ENCODE data around the gene ARNT2.

DNA sequence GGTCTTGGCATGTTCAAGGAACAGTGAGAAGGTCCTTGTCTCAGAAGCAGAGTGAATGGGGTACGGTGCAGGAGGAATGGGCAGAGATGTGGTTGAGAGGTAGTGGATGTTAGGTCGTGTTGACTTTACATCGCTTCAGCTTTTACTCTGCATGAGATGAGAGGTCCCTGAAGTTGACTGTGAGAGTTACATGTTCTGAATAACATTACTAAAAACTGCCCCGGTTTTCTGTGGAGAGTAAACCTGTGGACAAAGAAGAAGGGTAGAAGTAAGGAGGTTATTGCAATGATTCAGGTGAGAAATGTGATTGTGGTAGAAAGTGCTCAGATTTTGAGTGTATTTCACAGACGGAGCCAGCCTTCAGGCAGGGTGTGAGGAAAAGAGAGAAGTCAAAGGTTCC lies 105.6 kb downstream of the ARNT2 start:
- TF ChIP-seq, protein P1, sequence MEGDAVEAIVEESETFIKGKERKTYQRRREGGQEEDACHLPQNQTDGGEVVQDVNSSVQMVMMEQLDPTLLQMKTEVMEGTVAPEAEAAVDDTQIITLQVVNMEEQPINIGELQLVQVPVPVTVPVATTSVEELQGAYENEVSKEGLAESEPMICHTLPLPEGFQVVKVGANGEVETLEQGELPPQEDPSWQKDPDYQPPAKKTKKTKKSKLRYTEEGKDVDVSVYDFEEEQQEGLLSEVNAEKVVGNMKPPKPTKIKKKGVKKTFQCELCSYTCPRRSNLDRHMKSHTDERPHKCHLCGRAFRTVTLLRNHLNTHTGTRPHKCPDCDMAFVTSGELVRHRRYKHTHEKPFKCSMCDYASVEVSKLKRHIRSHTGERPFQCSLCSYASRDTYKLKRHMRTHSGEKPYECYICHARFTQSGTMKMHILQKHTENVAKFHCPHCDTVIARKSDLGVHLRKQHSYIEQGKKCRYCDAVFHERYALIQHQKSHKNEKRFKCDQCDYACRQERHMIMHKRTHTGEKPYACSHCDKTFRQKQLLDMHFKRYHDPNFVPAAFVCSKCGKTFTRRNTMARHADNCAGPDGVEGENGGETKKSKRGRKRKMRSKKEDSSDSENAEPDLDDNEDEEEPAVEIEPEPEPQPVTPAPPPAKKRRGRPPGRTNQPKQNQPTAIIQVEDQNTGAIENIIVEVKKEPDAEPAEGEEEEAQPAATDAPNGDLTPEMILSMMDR (IDR thresholded peaks at IDR 0.05) = no peak
- TF ChIP-seq TEAD4 (CRISPR knock-in tag; IDR thresholded peaks at IDR 0.05) (no peak), CREM (CRISPR knock-in tag; IDR thresholded peaks at IDR 0.05) (no peak)
